ENCODE results near the gene MAP3K13. TPM values are rescaled to one million over a fixed set of nuclear protein-coding genes. Genes with fewer than 3 reads are reported as not detected.

The MAP3K13 gene
- total RNA-seq, 1 experiment from 2014 or later: 24.4 TPM

- H3K27ac ChIP-seq (ENCODE audit: low read length): no peak overlapping the region
- peaks cover 7% of the 10 kb centered on the region; the same call in 1 of the 2 replicates for H3K4me1 ChIP-seq (ENCODE audit: insufficient read depth, low read length)
- H3F3A ChIP-seq (ENCODE audit: low read length, unreplicated experiment): no peaks in the 10 kb centered on the region
- TF ChIP-seq EZH2phosphoT487 (IDR thresholded peaks at IDR 0.05; ENCODE audit: borderline replicate concordance, low read length): no peak
- no peak for TF ChIP-seq EZH2 (IDR thresholded peaks at IDR 0.05; ENCODE audit: low read length, unreplicated experiment)
- TF ChIP-seq, protein P1, sequence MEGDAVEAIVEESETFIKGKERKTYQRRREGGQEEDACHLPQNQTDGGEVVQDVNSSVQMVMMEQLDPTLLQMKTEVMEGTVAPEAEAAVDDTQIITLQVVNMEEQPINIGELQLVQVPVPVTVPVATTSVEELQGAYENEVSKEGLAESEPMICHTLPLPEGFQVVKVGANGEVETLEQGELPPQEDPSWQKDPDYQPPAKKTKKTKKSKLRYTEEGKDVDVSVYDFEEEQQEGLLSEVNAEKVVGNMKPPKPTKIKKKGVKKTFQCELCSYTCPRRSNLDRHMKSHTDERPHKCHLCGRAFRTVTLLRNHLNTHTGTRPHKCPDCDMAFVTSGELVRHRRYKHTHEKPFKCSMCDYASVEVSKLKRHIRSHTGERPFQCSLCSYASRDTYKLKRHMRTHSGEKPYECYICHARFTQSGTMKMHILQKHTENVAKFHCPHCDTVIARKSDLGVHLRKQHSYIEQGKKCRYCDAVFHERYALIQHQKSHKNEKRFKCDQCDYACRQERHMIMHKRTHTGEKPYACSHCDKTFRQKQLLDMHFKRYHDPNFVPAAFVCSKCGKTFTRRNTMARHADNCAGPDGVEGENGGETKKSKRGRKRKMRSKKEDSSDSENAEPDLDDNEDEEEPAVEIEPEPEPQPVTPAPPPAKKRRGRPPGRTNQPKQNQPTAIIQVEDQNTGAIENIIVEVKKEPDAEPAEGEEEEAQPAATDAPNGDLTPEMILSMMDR (conservative IDR thresholded peaks at IDR 0.05; ENCODE audit: low read depth, low read length): no peak
- no peak overlapping the region for H3K4me3 ChIP-seq (ENCODE audit: low read length)
- ATAC-seq (no peak), DNase-seq (no peak)
- no peaks in the 10 kb centered on the region for H3K9me2 ChIP-seq (replicated peaks; ENCODE audit: low read length)
- no peaks in the 10 kb centered on the region for H3K79me2 ChIP-seq (ENCODE audit: low read length)
- H3K36me3 ChIP-seq (ENCODE audit: low read depth, low read length): no peaks in the 10 kb centered on the region
- H3K9ac ChIP-seq (ENCODE audit: low read length): no peak overlapping the region
- CTCF ChIA-PET: interaction anchor here (1.0 kb wide), 1 partner anchor 31 kb away, joined by 3 read pairs; no protein-coding TSS in a partner anchor
- H2AFZ ChIP-seq (ENCODE audit: low read length): no peak overlapping the region
- H4K20me1 ChIP-seq (ENCODE audit: low read length): no peaks in the 10 kb centered on the region
- no peaks in the 10 kb centered on the region for H3K27me3 ChIP-seq (ENCODE audit: low read length)
- H3K9me3 ChIP-seq (ENCODE audit: low read length): no peaks in the 10 kb centered on the region
- no TSS peak for BruUV-seq (replicated peaks)
- intact Hi-C loops (cut with micrococcal nuclease): no loop called here
- POLR2A ChIA-PET (ENCODE audit: unreplicated experiment): no interaction called here
- no peak overlapping the region for H3K4me2 ChIP-seq (ENCODE audit: low read length)
Measured at GRCh38 chr3:185528532-185528931, 165.6 kb downstream of the MAP3K13 start.

DNA sequence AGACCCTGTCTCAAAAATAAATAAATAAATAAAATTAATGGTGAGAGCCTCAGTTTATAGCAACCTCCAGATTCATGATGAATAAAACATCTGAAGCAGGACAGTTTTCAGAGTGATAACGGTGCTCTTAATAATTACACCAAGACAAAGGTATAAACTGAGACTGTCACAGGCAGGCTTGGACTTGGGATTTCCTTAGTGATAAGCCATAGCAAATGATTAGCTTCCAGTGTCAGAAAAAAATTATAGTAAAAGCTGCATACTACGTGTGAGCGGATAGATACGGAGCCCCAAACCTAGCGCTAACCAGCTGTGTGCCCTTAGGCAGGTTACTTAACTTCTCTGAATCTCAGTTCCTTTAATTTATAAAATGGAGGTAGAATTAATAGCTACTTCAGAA is 167.9 kb downstream of the MAP3K13 start:
- BruUV-seq (replicated peaks): no TSS peak
- ChIA-PET POLR2A (ENCODE audit: unreplicated experiment) (no interaction called here), CTCF (no interaction called here)
- intact Hi-C loops (cut with micrococcal nuclease): no loop called here
- Histone ChIP-seq H4K20me1 (ENCODE audit: low read length) (no peaks in the 10 kb centered on the region), H3K9me2 (replicated peaks; ENCODE audit: low read length) (no peaks in the 10 kb centered on the region), H3K4me1 (ENCODE audit: insufficient read depth, low read length) (peaks cover 7% of the 10 kb centered on the region; the same call in 1 of the 2 replicates), H3F3A (ENCODE audit: low read length, unreplicated experiment) (no peaks in the 10 kb centered on the region), H3K79me2 (ENCODE audit: low read length) (no peaks in the 10 kb centered on the region), H3K4me2 (ENCODE audit: low read length) (no peak overlapping the region), H3K9ac (ENCODE audit: low read length) (no peak overlapping the region), H3K36me3 (ENCODE audit: low read depth, low read length) (no peaks in the 10 kb centered on the region), H3K9me3 (ENCODE audit: low read length) (no peaks in the 10 kb centered on the region), H3K27me3 (ENCODE audit: low read length) (no peaks in the 10 kb centered on the region), H3K27ac (ENCODE audit: low read length) (no peak overlapping the region), H3K4me3 (ENCODE audit: low read length) (no peak overlapping the region), H2AFZ (ENCODE audit: low read length) (no peak overlapping the region)
- TF ChIP-seq EZH2phosphoT487 (IDR thresholded peaks at IDR 0.05; ENCODE audit: borderline replicate concordance, low read length): no peak
- TF ChIP-seq, protein P1 (conservative IDR thresholded peaks at IDR 0.05; ENCODE audit: low read depth, low read length): no peak
- no peak for TF ChIP-seq EZH2 (IDR thresholded peaks at IDR 0.05; ENCODE audit: low read length, unreplicated experiment)
- DNase-seq (no peak), ATAC-seq (no peak)

DNA sequence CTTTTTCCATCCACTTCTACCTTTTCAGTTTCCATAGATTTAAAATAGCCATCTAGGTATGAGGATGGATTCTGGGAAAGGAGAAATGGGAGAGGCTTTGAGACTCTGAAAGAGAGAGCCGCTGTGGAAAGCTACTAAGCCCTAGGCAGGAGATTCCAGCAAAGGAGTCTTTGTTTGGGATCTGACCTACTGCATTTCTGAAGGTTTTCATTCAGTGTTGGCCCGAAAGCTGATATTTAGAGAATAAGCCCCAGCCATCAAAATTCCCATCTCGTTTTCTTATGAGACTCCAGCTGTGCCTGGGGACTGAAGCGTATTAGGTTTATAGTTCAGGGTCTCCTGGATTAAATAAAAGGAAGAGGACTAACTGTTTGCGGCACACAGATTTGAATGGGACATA is 170.0 kb downstream of the MAP3K13 start:
- no peak overlapping the region for H3K4me2 ChIP-seq (ENCODE audit: low read length)
- H3K27me3 ChIP-seq (ENCODE audit: low read length): no peaks in the 10 kb centered on the region
- no peaks in the 10 kb centered on the region for H3K9me2 ChIP-seq (replicated peaks; ENCODE audit: low read length)
- no peak for ATAC-seq
- no peak overlapping the region for H3K27ac ChIP-seq (ENCODE audit: low read length)
- TF ChIP-seq, protein P1 (conservative IDR thresholded peaks at IDR 0.05; ENCODE audit: low read depth, low read length): no peak
- no peak for TF ChIP-seq EZH2 (IDR thresholded peaks at IDR 0.05; ENCODE audit: low read length, unreplicated experiment)
- TF ChIP-seq EZH2phosphoT487 (IDR thresholded peaks at IDR 0.05; ENCODE audit: borderline replicate concordance, low read length): no peak
- intact Hi-C loops (cut with micrococcal nuclease): no loop called here
- H3K4me1 ChIP-seq (ENCODE audit: insufficient read depth, low read length): peaks cover 11% of the 10 kb centered on the region
- ChIA-PET POLR2A (ENCODE audit: unreplicated experiment) (no interaction called here), CTCF (no interaction called here)
- DNase-seq: no peak
- H2AFZ ChIP-seq (ENCODE audit: low read length): no peak overlapping the region
- H3K36me3 ChIP-seq (ENCODE audit: low read depth, low read length): no peaks in the 10 kb centered on the region
- H3F3A ChIP-seq (ENCODE audit: low read length, unreplicated experiment): no peaks in the 10 kb centered on the region
- no peaks in the 10 kb centered on the region for H3K79me2 ChIP-seq (ENCODE audit: low read length)
- H3K4me3 ChIP-seq (ENCODE audit: low read length): no peak overlapping the region
- no TSS peak for BruUV-seq (replicated peaks)
- no peak overlapping the region for H3K9ac ChIP-seq (ENCODE audit: low read length)
- H4K20me1 ChIP-seq (ENCODE audit: low read length): no peaks in the 10 kb centered on the region
- H3K9me3 ChIP-seq (ENCODE audit: low read length): no peaks in the 10 kb centered on the region
